ENCODE data around the gene TMPRSS7. TPM values are rescaled to one million over a fixed set of nuclear protein-coding genes. Genes with fewer than 3 reads are reported as not detected.

The TMPRSS7 gene, protein sequence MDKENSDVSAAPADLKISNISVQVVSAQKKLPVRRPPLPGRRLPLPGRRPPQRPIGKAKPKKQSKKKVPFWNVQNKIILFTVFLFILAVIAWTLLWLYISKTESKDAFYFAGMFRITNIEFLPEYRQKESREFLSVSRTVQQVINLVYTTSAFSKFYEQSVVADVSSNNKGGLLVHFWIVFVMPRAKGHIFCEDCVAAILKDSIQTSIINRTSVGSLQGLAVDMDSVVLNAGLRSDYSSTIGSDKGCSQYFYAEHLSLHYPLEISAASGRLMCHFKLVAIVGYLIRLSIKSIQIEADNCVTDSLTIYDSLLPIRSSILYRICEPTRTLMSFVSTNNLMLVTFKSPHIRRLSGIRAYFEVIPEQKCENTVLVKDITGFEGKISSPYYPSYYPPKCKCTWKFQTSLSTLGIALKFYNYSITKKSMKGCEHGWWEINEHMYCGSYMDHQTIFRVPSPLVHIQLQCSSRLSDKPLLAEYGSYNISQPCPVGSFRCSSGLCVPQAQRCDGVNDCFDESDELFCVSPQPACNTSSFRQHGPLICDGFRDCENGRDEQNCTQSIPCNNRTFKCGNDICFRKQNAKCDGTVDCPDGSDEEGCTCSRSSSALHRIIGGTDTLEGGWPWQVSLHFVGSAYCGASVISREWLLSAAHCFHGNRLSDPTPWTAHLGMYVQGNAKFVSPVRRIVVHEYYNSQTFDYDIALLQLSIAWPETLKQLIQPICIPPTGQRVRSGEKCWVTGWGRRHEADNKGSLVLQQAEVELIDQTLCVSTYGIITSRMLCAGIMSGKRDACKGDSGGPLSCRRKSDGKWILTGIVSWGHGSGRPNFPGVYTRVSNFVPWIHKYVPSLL
- polyA plus RNA-seq (0.02 to 0.18 TPM (median 0.08 TPM) in 3 replicates), polyA minus RNA-seq (0.26 TPM in 1 of 3 replicates, not detected in the others)
- not detected for polyA plus RNA-seq (2011; ENCODE audit: low read depth)
- polyA plus RNA-seq (2011; cell fraction: cytosol; rRNA removed): 0.04 and 0.05 TPM in 2 replicates
- polyA plus RNA-seq (2011; cell fraction: nucleus; rRNA removed): 0.18 and 0.21 TPM in 2 replicates
- polyA plus RNA-seq (2012; ENCODE audit: low replicate concordance): 0.05 and 0.14 TPM in 2 replicates
- polyA minus RNA-seq (2011; cell fraction: cytosol; rRNA and poly(A)+ RNA removed): not detected
- polyA minus RNA-seq (2011; cell fraction: nucleus; rRNA and poly(A)+ RNA removed): 0.23 and 0.32 TPM in 2 replicates

DNA sequence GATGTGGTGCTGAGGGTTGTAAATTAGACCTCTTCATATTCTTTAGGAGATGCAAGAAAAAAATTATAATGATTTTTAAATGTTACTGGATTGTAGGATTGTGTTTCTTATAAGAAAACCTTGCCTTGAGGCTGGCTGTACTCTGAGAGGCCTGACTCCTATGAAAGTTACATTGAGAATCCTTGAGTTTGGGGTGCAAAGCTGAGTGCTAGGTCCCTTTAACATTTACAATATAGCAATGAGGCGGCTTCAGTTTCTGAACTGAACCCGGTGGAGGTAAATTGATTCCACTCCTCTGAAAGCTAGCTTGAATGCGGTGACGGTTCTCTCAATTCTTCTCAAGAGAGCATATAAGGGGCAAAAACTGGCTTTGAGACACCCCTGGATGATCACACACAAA is at the start of gene TMPRSS7:
Gene TMPRSS7, plus strand, starts transcription at position 301 of the 400 bp plus-strand sequence. CDS start 110 bp downstream, outside the sequence.
- Histone ChIP-seq H3K4me2 (ENCODE audit: control insufficient read depth, extremely low read depth, insufficient read depth, low read depth, low read length) (no peak within 1 kb of the TSS), H3K27me3 (ENCODE audit: control insufficient read depth, extremely low read depth, insufficient read depth, low read length) (no peaks in the 10 kb centered on the region), H3K9me1 (ENCODE audit: control insufficient read depth, extremely low read depth, insufficient read depth, low read length) (no peaks in the 10 kb centered on the region), H2AFZ (ENCODE audit: control insufficient read depth, low read length) (no peak within 1 kb of the TSS), H3K36me3 (ENCODE audit: control insufficient read depth in 2 of 2, extremely low read depth in 1 of 2, insufficient read depth in 2 of 2, low read length in 2 of 2) (no peaks in the 10 kb centered on the region), H3K4me3 (ENCODE audit: control insufficient read depth in 2 of 3, extremely low read depth in 1 of 3, insufficient read depth in 2 of 3, low read depth in 1 of 3, low read length in 3 of 3) (no peak within 1 kb of the TSS), H3K9ac (ENCODE audit: control insufficient read depth, extremely low read depth, insufficient read depth, low read length) (no peak within 1 kb of the TSS), H3K9me3 (ENCODE audit: control insufficient read depth, low read depth, low read length) (no peaks in the 10 kb centered on the region), H3K4me1 (ENCODE audit: control insufficient read depth, extremely low read depth, insufficient read depth, low read length) (peaks cover 6% of the 10 kb centered on the region), H3K79me2 (ENCODE audit: control insufficient read depth, insufficient read depth, low read length) (no peaks in the 10 kb centered on the region), H4K20me1 (ENCODE audit: control insufficient read depth, extremely low read depth, insufficient read depth, low read length) (no peaks in the 10 kb centered on the region), H3K27ac (ENCODE audit: control insufficient read depth, insufficient read depth, low read length) (no peak within 1 kb of the TSS)
- dilution Hi-C loops (cut with MboI; ENCODE audit: extremely low pct_ligation_motif_present, low sequenced_read_pairs): no loop called here
- no peak for FAIRE-seq
- TF ChIP-seq, protein P1, sequence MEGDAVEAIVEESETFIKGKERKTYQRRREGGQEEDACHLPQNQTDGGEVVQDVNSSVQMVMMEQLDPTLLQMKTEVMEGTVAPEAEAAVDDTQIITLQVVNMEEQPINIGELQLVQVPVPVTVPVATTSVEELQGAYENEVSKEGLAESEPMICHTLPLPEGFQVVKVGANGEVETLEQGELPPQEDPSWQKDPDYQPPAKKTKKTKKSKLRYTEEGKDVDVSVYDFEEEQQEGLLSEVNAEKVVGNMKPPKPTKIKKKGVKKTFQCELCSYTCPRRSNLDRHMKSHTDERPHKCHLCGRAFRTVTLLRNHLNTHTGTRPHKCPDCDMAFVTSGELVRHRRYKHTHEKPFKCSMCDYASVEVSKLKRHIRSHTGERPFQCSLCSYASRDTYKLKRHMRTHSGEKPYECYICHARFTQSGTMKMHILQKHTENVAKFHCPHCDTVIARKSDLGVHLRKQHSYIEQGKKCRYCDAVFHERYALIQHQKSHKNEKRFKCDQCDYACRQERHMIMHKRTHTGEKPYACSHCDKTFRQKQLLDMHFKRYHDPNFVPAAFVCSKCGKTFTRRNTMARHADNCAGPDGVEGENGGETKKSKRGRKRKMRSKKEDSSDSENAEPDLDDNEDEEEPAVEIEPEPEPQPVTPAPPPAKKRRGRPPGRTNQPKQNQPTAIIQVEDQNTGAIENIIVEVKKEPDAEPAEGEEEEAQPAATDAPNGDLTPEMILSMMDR (optimal IDR thresholded peaks at IDR 0.05 in 1 of 3, IDR thresholded peaks at IDR 0.05 in 1 of 3, conservative IDR thresholded peaks at IDR 0.05 in 1 of 3; ENCODE audit: extremely low read depth in 1 of 3, insufficient read depth in 2 of 3, low read length in 3 of 3): no peak
- TF ChIP-seq EZH2 (IDR thresholded peaks at IDR 0.05; ENCODE audit: low read length): no peak
- DNase-seq (ENCODE audit: low read depth, low spot score): no peak

DNA sequence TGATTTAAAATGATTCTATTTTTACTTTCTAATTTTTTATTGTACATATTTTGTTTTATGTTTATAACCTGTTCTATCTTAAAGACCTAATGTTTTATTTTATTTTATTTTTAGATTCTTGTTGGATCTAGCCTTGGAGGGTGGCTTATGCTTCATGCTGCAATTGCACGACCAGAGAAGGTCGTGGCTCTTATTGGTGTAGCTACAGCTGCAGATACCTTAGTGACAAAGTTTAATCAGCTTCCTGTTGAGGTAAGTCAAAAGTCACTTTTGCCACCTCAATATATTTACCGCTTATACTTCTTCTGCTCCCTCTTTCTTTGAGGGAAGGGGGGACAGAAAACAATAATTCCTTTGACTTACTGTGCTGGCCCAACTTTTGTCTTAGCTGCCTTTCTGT is 47.7 kb upstream of the TMPRSS7 start:
- no peaks in the 10 kb centered on the region for H3K9me3 ChIP-seq (ENCODE audit: control insufficient read depth, low read depth, low read length)
- no peaks in the 10 kb centered on the region for H4K20me1 ChIP-seq (ENCODE audit: control insufficient read depth, extremely low read depth, insufficient read depth, low read length)
- H3K27me3 ChIP-seq (ENCODE audit: control insufficient read depth, extremely low read depth, insufficient read depth, low read length): no peaks in the 10 kb centered on the region
- H3K36me3 ChIP-seq (ENCODE audit: control insufficient read depth in 2 of 2, extremely low read depth in 1 of 2, insufficient read depth in 2 of 2, low read length in 2 of 2): peaks cover 0 to 11% of the 10 kb centered on the region in 2 experiments
- FAIRE-seq: no peak
- no peak overlapping the region for H2AFZ ChIP-seq (ENCODE audit: control insufficient read depth, low read length)
- H3K4me3 ChIP-seq (ENCODE audit: control insufficient read depth in 2 of 3, extremely low read depth in 1 of 3, insufficient read depth in 2 of 3, low read depth in 1 of 3, low read length in 3 of 3): no peak overlapping the region
- H3K27ac ChIP-seq (ENCODE audit: control insufficient read depth, insufficient read depth, low read length): no peak overlapping the region
- no peak overlapping the region for H3K9ac ChIP-seq (ENCODE audit: control insufficient read depth, extremely low read depth, insufficient read depth, low read length)
- dilution Hi-C loops (cut with MboI; ENCODE audit: extremely low pct_ligation_motif_present, low sequenced_read_pairs): no loop called here
- H3K79me2 ChIP-seq (ENCODE audit: control insufficient read depth, insufficient read depth, low read length): peaks cover 1% of the 10 kb centered on the region
- no peak for DNase-seq (ENCODE audit: low read depth, low spot score)
- peaks cover under 1% of the 10 kb centered on the region for H3K4me1 ChIP-seq (ENCODE audit: control insufficient read depth, extremely low read depth, insufficient read depth, low read length)
- H3K9me1 ChIP-seq (ENCODE audit: control insufficient read depth, extremely low read depth, insufficient read depth, low read length): no peaks in the 10 kb centered on the region
- no peak overlapping the region for H3K4me2 ChIP-seq (ENCODE audit: control insufficient read depth, extremely low read depth, insufficient read depth, low read depth, low read length)
- TF ChIP-seq EZH2 (IDR thresholded peaks at IDR 0.05; ENCODE audit: low read length): no peak
- TF ChIP-seq, protein P1 (optimal IDR thresholded peaks at IDR 0.05 in 1 of 3, IDR thresholded peaks at IDR 0.05 in 1 of 3, conservative IDR thresholded peaks at IDR 0.05 in 1 of 3; ENCODE audit: extremely low read depth in 1 of 3, insufficient read depth in 2 of 3, low read length in 3 of 3): no peak
